GM19463 (cell line): Measurements from ENCODE around the gene KPNA4.

ENCODE experiments used
- ATAC-seq: cut with Tn5 transposase; IDR thresholded peaks from one replicate; pipeline ENCODE4 v1.9.1; 2021; ENCODE audit warnings: mild to moderate bottlenecking, moderate library complexity; ENCODE audit not compliant: unreplicated experiment

The KPNA4 gene

GRCh38 chr3:160498202-160498601, 67.2 kb downstream of the KPNA4 start:
- ATAC-seq, result no peak

- ATAC-seq, result no peak
Measured at GRCh38 chr3:160490166-160490565, 75.2 kb downstream of the KPNA4 start.

GRCh38 chr3:160486459-160486869, 78.9 kb downstream of the KPNA4 start:
- no peak for ATAC-seq

GRCh38 chr3:160482796-160483195, 82.6 kb downstream of the KPNA4 start:
- ATAC-seq, result no peak

GRCh38 chr3:160481856-160482255, 83.5 kb downstream of the KPNA4 start:
- no peak for ATAC-seq

- no peak for ATAC-seq
Measured at GRCh38 chr3:160480931-160481330, 84.4 kb downstream of the KPNA4 start.

GRCh38 chr3:160479376-160479775, 86.0 kb downstream of the KPNA4 start:
- ATAC-seq, result no peak

GRCh38 chr3:160478338-160478737, 87.0 kb downstream of the KPNA4 start:
- no peak for ATAC-seq

- ATAC-seq, result no peak
Measured at GRCh38 chr3:160477750-160478149, 87.6 kb downstream of the KPNA4 start.

- ATAC-seq, result no peak
Measured at GRCh38 chr3:160475884-160476283, 89.5 kb downstream of the KPNA4 start.

- ATAC-seq, result no peak
Measured at GRCh38 chr3:160475153-160475552, 90.2 kb downstream of the KPNA4 start.

GRCh38 chr3:160474416-160474838, 90.9 kb downstream of the KPNA4 start:
- ATAC-seq, result no peak

- no peak for ATAC-seq
Measured at GRCh38 chr3:160473978-160474377, 91.4 kb downstream of the KPNA4 start.

- ATAC-seq, result no peak
Measured at GRCh38 chr3:160473221-160473620, 92.2 kb downstream of the KPNA4 start.

- ATAC-seq, result peak; percentile 78
Measured at GRCh38 chr3:160472344-160472743, 93.0 kb downstream of the KPNA4 start.

- ATAC-seq, result no peak
Measured at GRCh38 chr3:160471892-160472291, 93.5 kb downstream of the KPNA4 start.

- ATAC-seq, result no peak
Measured at GRCh38 chr3:160470181-160470580, 95.2 kb downstream of the KPNA4 start.

- no peak for ATAC-seq
Measured at GRCh38 chr3:160464971-160465370, 100.4 kb downstream of the KPNA4 start.

GRCh38 chr3:160464321-160464720, 101.0 kb downstream of the KPNA4 start:
- ATAC-seq, result no peak

- no peak for ATAC-seq
Measured at GRCh38 chr3:160460033-160460432, 105.3 kb downstream of the KPNA4 start.

GRCh38 chr3:160459450-160459970, 105.9 kb downstream of the KPNA4 start:
- ATAC-seq, result no peak

- ATAC-seq, result no peak
Measured at GRCh38 chr3:160458151-160458550, 107.2 kb downstream of the KPNA4 start.

GRCh38 chr3:160455846-160456245, 109.5 kb downstream of the KPNA4 start:
- ATAC-seq, result no peak
